ENCODE measurements around the gene CCNB2. TPM values are rescaled to one million over a fixed set of nuclear protein-coding genes. Genes with fewer than 3 reads are reported as not detected.

Gene CCNB2
- total and polyA plus RNA-seq, 2 donors (not counting 3 experiments of a cell fraction or from before 2014, with no cell fraction given) = 55.9 to 65.2 TPM

- intact Hi-C loops (cut with micrococcal nuclease) (no loop called here), dilution Hi-C loops (cut with MboI; ENCODE audit: extremely low pct_ligation_motif_present, low sequenced_read_pairs) (no loop called here)
- FAIRE-seq = peak; percentile 83
- H3K9ac ChIP-seq (replicated peaks; ENCODE audit: extremely low read depth, insufficient read depth, low read length) = no peak overlapping the region
- peak overlapping the region; percentile 75 for H3K27ac ChIP-seq (ENCODE audit: insufficient read depth, low read depth, low read length)
- no peaks in the 10 kb centered on the region for H3K9me1 ChIP-seq (replicated peaks; ENCODE audit: control insufficient read depth, extremely low read depth, insufficient read depth, low read length)
- no peaks in the 10 kb centered on the region for H3K79me2 ChIP-seq (ENCODE audit: control insufficient read depth, insufficient read depth, low read length)
- no peak overlapping the region for H3K4me3 ChIP-seq (replicated peaks in 1 of 3; ENCODE audit: insufficient read depth in 1 of 3, low read depth in 1 of 3, low read length in 3 of 3)
- peak; percentile 80 for DNase-seq (ENCODE audit: low read depth, low spot score)
- H3K4me1 ChIP-seq (ENCODE audit: control insufficient read depth, extremely low read depth, insufficient read depth, low read length) = peaks cover 53% of the 10 kb centered on the region
- ChIA-PET CTCF (interaction anchor here (1.4 to 2.0 kb wide), 5 partner anchors 7 to 324 kb away, joined by 3 to 6 read pairs (median 5); no protein-coding TSS in a partner anchor), POLR2A (interaction anchor here (0.6 to 1.1 kb wide), 2 partner anchors 203 to 512 kb away, joined by 3 to 4 read pairs; partner anchors contain the start of gene MYO1E)
- H3K9me3 ChIP-seq (replicated peaks; ENCODE audit: control insufficient read depth, insufficient read depth, low read length) = no peaks in the 10 kb centered on the region
- H3K36me3 ChIP-seq (ENCODE audit: control insufficient read depth in 2 of 2, extremely low read depth in 1 of 2, insufficient read depth in 2 of 2, low read length in 2 of 2) = peaks cover 6 to 10% of the 10 kb centered on the region in 2 experiments
- no peak overlapping the region for H2AFZ ChIP-seq (ENCODE audit: low read depth, low read length)
- TF ChIP-seq JUN (IDR thresholded peaks at IDR 0.05; ENCODE audit: borderline replicate concordance, insufficient read depth, insufficient read length, low read depth) = peak; percentile 63
- TF ChIP-seq GATA2 (IDR thresholded peaks at IDR 0.05; ENCODE audit: insufficient read depth, insufficient read length, low read depth, low read length) = no peak
- no peak for TF ChIP-seq POLR2AphosphoS5 (IDR thresholded peaks at IDR 0.05; ENCODE audit: insufficient read depth, low read depth, low read length)
- TF ChIP-seq FOS (IDR thresholded peaks at IDR 0.05; ENCODE audit: borderline replicate concordance, insufficient read depth, low read length) = peak; percentile 68
- H3K27me3 ChIP-seq (ENCODE audit: control insufficient read depth in 2 of 2, insufficient read depth in 2 of 2, low read length in 2 of 2) = no peaks in the 10 kb centered on the region
- no peaks in the 10 kb centered on the region for H4K20me1 ChIP-seq (replicated peaks; ENCODE audit: control insufficient read depth, extremely low read depth, insufficient read depth, low read length)
- no peak overlapping the region for H3K4me2 ChIP-seq (ENCODE audit: insufficient read depth, low read length)
- BruUV-seq (replicated peaks) = no TSS peak
Observed at GRCh38 chr15:59169251-59169708, 64.3 kb downstream of the CCNB2 start.

- intact Hi-C loops (cut with micrococcal nuclease) (no loop called here), dilution Hi-C loops (cut with MboI; ENCODE audit: extremely low pct_ligation_motif_present, low sequenced_read_pairs) (no loop called here)
- no peak overlapping the region for H2AFZ ChIP-seq (ENCODE audit: low read depth, low read length)
- no peaks in the 10 kb centered on the region for H3K79me2 ChIP-seq (ENCODE audit: control insufficient read depth, insufficient read depth, low read length)
- no peak overlapping the region for H3K4me2 ChIP-seq (ENCODE audit: insufficient read depth, low read length)
- DNase-seq (ENCODE audit: low read depth, low spot score) (peak; percentile 63), FAIRE-seq (peak; percentile 80)
- no peaks in the 10 kb centered on the region for H3K9me1 ChIP-seq (replicated peaks; ENCODE audit: control insufficient read depth, extremely low read depth, insufficient read depth, low read length)
- H3K27ac ChIP-seq (ENCODE audit: insufficient read depth, low read depth, low read length) = peak overlapping the region; percentile 75
- H3K4me3 ChIP-seq (replicated peaks in 1 of 3; ENCODE audit: insufficient read depth in 1 of 3, low read depth in 1 of 3, low read length in 3 of 3) = no peak overlapping the region
- peaks cover 62% of the 10 kb centered on the region for H3K4me1 ChIP-seq (ENCODE audit: control insufficient read depth, extremely low read depth, insufficient read depth, low read length)
- H3K36me3 ChIP-seq (ENCODE audit: control insufficient read depth in 2 of 2, extremely low read depth in 1 of 2, insufficient read depth in 2 of 2, low read length in 2 of 2) = peaks cover 4 to 10% of the 10 kb centered on the region in 2 experiments
- H3K9me3 ChIP-seq (replicated peaks; ENCODE audit: control insufficient read depth, insufficient read depth, low read length) = no peaks in the 10 kb centered on the region
- H3K27me3 ChIP-seq (ENCODE audit: control insufficient read depth in 2 of 2, insufficient read depth in 2 of 2, low read length in 2 of 2) = no peaks in the 10 kb centered on the region
- TF ChIP-seq POLR2AphosphoS5 (IDR thresholded peaks at IDR 0.05; ENCODE audit: insufficient read depth, low read depth, low read length) (no peak), FOS (IDR thresholded peaks at IDR 0.05; ENCODE audit: borderline replicate concordance, insufficient read depth, low read length) (no peak), JUN (IDR thresholded peaks at IDR 0.05; ENCODE audit: borderline replicate concordance, insufficient read depth, insufficient read length, low read depth) (no peak), EZH2 (IDR thresholded peaks at IDR 0.05; ENCODE audit: borderline replicate concordance, low read depth, low read length, severe bottlenecking) (no peak), MAX (IDR thresholded peaks at IDR 0.05; ENCODE audit: insufficient read depth, insufficient read length) (no peak), GATA2 (IDR thresholded peaks at IDR 0.05; ENCODE audit: insufficient read depth, insufficient read length, low read depth, low read length) (no peak)
- CTCF ChIA-PET = interaction anchor here (0.7 to 2.0 kb wide), 8 partner anchors 9 to 358 kb away, joined by 3 to 6 read pairs (median 4); partner anchors contain the start of gene MYO1E
- no peaks in the 10 kb centered on the region for H4K20me1 ChIP-seq (replicated peaks; ENCODE audit: control insufficient read depth, extremely low read depth, insufficient read depth, low read length)
- BruUV-seq (replicated peaks) = no TSS peak
- POLR2A ChIA-PET = interaction anchor here (0.6 to 1.1 kb wide), 2 partner anchors 202 to 511 kb away, joined by 3 to 4 read pairs; partner anchors contain the start of gene MYO1E
- no peak overlapping the region for H3K9ac ChIP-seq (replicated peaks; ENCODE audit: extremely low read depth, insufficient read depth, low read length)
Observed at GRCh38 chr15:59170295-59171066, 65.5 kb downstream of the CCNB2 start.

Measured in endothelial cell of umbilical vein (primary cell).